Central memory CD4-positive, alpha-beta T cell (primary cell): ENCODE results near the gene RBM10.

ENCODE experiments used
- DNase-seq: peaks from one replicate; pipeline ENCODE4 v3.0.0; 2022

RBM10 gene

GRCh38 chrX:47175588-47175980 lies 30.6 kb downstream of the RBM10 start:
- DNase-seq = no peak

DNA sequence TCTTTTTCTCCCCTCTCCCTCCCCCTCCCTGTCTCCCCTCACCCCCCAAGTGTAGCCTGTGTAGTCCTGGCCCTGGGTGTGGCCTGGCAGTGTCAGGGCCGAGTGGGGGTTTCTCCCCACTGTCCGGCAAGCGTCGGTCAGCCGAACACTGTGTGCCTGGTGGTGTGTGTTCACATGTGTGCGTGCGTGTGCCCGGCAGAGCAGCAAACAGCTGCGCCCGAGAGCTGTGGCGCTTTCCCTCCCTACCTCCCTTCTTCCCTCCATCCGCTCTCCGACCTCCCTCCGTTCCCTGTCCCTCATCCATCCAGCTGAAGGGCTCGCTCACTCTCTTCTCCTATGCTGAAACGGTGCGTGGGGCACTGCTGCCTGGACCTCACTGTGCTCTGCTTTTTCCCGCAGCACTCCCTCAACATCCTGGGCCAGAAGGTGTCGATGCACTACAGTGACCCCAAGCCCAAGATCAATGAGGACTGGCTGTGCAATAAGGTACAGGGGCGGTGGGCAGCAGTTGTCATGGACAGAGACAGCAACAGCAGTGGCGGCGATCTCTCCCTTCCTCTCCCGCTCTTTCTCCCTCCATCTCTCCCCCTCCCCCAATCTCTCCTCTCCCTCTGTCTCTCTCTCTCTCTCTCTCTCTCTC lies 31.2 kb downstream of the RBM10 start:
- no peak for DNase-seq

DNA sequence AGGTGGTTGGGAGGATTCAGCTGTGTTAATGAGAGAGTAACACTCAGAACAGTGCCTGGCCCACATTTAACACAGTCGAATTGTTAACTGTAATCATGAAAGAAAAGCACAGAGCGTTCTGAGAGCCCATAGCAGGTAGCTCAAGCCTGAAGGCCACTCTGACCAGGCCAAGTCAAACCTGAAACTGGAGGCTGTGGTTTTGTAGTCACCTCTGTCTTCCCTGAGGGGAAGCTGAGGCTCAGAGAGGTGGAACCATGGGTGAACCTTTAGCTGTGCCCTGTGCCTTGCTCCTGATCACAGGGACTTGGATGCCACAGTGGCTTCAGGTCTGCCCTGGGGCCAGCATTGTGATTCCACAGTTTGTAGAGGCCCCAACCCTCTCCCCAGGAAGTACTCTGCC lies 32.1 kb downstream of the RBM10 start:
- DNase-seq = no peak

DNA sequence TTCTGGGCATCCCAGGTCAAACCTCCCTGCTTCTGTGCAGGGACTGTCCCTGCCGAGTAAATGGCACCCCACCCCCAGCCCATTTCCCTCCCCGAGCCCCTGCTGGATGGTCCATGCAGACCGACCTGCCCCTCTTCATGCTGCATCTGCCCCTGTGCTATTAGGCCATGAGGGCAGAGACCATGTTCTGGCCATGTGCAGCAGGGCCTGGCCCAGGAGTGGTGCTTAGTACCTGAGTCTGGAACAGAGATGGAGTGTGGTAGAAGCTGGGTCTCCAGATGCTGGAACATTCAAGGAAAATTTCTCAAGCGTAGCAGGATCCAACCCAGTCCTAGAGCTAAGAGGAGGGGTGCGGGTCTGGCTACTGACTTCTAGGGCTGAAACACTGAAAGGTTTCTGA lies 33.3 kb downstream of the RBM10 start:
- DNase-seq = no peak

- DNase-seq = no peak
Observed at GRCh38 chrX:47179221-47179927, 34.4 kb downstream of the RBM10 start.

- no peak for DNase-seq
Observed at GRCh38 chrX:47179928-47180255, 34.9 kb downstream of the RBM10 start.

GRCh38 chrX:47180346-47180745 lies 35.3 kb downstream of the RBM10 start:
- no peak for DNase-seq

- no peak for DNase-seq
Observed at GRCh38 chrX:47181301-47181700, 36.3 kb downstream of the RBM10 start.

- no peak for DNase-seq
Observed at GRCh38 chrX:47182106-47182700, 37.2 kb downstream of the RBM10 start.

DNA sequence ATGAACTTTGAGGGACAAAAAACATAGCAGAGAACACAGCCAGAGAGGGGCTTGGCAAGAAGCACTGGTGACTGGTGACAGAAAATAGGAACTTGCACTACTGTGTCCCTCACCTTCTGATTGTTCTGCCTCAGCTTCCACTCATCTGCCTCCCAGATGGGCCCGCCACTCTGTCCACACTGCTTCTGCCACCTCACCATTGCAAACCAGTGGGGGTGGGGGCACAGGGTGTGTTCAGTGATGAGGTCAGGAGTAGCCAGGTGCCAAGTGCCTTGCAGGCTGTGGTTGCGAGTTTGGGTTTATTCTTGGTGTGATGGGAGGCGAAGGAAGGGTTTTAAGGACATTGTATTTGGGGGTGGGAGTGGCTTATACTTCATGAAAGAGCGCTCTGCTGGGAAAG lies 39.5 kb downstream of the RBM10 start:
- DNase-seq = no peak

DNA sequence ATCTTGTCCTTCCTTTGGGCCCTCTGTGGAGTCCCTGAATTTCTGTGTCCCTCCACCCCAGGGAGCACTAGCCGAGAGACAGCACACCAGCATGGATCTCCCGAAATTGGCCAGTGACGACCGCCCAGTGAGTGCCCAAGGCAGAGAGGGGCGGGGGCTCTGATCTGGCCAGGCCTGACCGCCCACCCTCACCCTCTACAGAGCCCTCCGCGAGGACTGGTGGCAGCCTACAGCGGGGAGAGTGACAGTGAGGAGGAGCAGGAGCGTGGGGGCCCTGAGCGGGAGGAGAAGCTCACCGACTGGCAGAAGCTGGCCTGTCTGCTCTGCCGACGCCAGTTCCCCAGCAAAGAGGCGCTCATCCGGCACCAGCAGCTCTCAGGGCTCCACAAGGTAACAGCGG lies 40.2 kb downstream of the RBM10 start:
- DNase-seq = no peak

GRCh38 chrX:47186096-47186740 lies 41.2 kb downstream of the RBM10 start:
- no peak for DNase-seq

DNA sequence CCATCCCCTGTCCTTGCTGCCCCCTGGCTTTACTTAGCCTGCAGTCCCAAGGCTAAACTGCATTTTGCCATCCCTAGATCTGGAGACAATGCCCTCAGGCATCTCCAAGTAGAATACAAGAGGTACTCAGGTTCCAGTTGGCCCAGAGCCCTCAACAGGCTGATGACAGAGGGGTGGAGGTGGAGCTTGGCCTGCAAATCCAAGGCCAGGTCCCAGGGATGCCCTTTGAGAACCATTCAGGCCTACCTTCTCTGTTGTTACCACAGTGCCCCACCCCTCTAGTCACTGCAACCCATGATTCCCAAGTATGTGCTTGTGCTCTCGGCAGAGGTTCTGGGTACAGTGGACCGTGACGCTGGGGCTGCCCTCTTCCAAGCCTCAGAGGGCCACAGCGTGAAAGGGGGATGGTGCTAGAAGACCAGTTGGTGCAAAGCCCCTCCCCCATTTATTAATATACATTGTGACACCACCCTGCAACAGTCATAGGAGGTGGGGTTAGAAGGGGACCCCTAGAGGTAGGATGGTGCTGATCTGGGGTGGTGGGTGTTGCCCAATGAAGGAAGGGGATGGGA lies 42.2 kb downstream of the RBM10 start:
- DNase-seq = no peak

- no peak for DNase-seq
Observed at GRCh38 chrX:47189906-47190305, 44.9 kb downstream of the RBM10 start.

- peak; percentile 81 for DNase-seq
Observed at GRCh38 chrX:47190445-47191269, 45.6 kb downstream of the RBM10 start.

GRCh38 chrX:47191331-47191730 lies 46.3 kb downstream of the RBM10 start:
- DNase-seq = peak; percentile 38

GRCh38 chrX:47191806-47192401 lies 46.9 kb downstream of the RBM10 start:
- no peak for DNase-seq

GRCh38 chrX:47193475-47194193 lies 48.6 kb downstream of the RBM10 start, which contains the start of gene UBA1:
Gene UBA1, plus strand, starts transcription at chrX:47193829. Its CDS starts 4,974 bp downstream, at chrX:47198803.
- DNase-seq = peak; percentile 97

DNA sequence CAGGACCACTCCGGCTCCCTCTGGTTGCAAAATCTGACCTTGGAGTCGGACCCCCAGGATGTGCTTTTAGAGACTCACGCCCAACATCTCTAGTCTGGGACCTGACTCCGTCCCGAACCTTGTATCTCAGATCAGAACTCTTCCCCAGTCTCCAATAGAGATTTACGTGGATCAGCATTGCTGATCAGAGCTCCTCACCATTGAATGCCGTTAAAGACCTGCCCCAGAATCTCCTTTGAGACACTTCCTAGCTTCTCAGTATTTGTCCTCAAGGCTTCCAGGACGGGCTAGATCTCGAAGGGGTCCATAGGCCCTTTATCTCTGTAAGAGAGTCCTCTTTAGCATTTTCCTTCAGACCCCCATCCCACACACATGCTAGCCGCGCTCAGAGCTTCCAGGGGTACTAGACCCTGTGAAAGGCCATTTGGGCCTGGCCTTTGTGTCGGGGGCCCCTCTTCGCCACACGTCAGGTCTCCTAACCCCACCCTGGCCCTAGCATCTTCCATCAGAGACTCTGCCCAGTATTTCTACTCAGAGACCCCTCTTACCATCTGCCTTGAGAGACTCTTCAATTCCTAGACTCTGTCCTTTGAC lies 49.3 kb downstream of the RBM10 start:
- DNase-seq = no peak

GRCh38 chrX:47196098-47196497 lies 51.1 kb downstream of the RBM10 start:
- no peak for DNase-seq

- no peak for DNase-seq
Observed at GRCh38 chrX:47197526-47197925, 52.5 kb downstream of the RBM10 start.
